Mucosa of rectum (tissue), 2 donors: ENCODE measurements around the gene DDR2.
"Not testable (repeated sequence)": the region's sequence is repeated elsewhere in the genome, so short reads cannot be mapped to it uniquely, and the experiment has no call there.

Experiments used
- H3K27ac ChIP-seq, 2 donors: one replicate each; pipeline ENCODE4 v1.7.0; 2013; ENCODE audit warnings: inconsistent platforms in 2 of 2, low read depth in 2 of 2, low read length in 2 of 2
- H3K27me3 ChIP-seq, 2 donors: one replicate each; pipeline ENCODE4 v1.7.0; 2013; ENCODE audit warnings: low read length in 2 of 2; ENCODE audit not compliant: control insufficient read depth in 2 of 2, insufficient read depth in 2 of 2
- H3K36me3 ChIP-seq, 2 donors: one replicate each; pipeline ENCODE4 v1.7.0; 2013; ENCODE audit warnings: low read length in 2 of 2; ENCODE audit not compliant: control insufficient read depth in 2 of 2, insufficient read depth in 2 of 2
- H3K4me1 ChIP-seq, 2 donors: one replicate each; pipeline ENCODE4 v1.7.0; 2013; ENCODE audit warnings: low read length in 2 of 2, mild to moderate bottlenecking in 1 of 2; ENCODE audit not compliant: control insufficient read depth in 2 of 2, insufficient read depth in 2 of 2
- H3K4me3 ChIP-seq, 2 donors: one replicate each; pipeline ENCODE4 v1.7.0; 2013; ENCODE audit warnings: low read length in 2 of 2
- H3K9ac ChIP-seq, 2 donors: one replicate each; pipeline ENCODE4 v1.7.0; 2013; ENCODE audit warnings: low read length in 2 of 2, low read depth in 1 of 2, mild to moderate bottlenecking in 1 of 2
- H3K9me3 ChIP-seq, 2 donors: one replicate each; pipeline ENCODE4 v1.7.0; 2013; ENCODE audit warnings: low read length in 2 of 2; ENCODE audit not compliant: control insufficient read depth in 2 of 2
- donor health status: healthy.
- donor health status: Normal muscosa, but diverticular disease.

The DDR2 gene

DNA sequence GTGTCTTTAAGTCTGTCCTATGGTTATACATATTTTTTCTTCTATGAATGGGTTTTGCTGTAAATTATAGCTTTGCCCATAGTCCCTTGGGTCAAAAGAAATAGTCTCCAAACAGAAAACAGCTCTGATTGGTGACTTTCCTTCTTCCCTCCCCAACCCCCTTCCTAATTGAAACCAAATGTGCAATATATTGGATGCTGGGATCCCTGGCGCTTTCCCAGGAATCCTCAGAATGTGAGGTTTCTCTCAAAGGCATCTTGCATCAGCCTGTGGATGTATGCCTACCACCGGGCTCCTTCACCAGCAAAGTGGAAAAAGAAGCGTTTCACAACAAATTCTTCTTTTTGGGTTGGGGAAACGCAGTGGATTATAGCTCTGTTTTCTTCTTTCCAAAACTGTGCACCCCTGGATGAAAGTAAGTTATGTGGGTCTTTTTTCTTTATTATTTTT, at the start of gene DDR2:
Gene DDR2, plus strand, starts transcription at position 248 of the 450 bp plus-strand sequence. CDS start 86,600 bp downstream, outside the sequence.
- Histone ChIP-seq H3K9me3 (no peaks in the 10 kb centered on the region), H3K4me3 (peak within 1 kb of the TSS; percentile 53 to 67), H3K9ac (peak within 1 kb of the TSS; percentile 23 to 29), H3K27me3 (no peaks in the 10 kb centered on the region), H3K27ac (peak within 1 kb of the TSS; percentile 64 to 76), H3K36me3 (no peaks in the 10 kb centered on the region), H3K4me1 (no peaks in the 10 kb centered on the region)

DNA sequence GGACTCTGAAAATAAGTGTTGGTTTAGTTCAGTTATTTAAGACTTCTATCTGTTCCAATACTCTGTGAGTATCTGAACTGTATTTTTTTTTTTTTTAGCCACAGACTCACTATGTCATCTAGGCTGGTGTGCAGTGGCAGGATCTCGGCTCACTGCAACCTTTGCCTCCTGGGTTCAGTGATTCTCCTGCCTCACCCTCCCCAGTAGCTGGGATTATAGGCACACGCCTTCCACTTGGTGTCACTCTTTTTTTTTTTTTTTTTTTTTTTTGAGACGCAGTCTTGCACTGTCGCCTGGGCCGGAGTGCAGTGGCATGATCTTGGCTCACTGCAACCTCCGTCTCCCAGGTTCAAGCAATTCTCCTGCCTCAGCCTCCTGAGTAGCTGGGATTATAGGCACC, 49.4 kb upstream of the DDR2 start:
- H3K27me3 ChIP-seq, H3K9ac ChIP-seq, H3K4me1 ChIP-seq, H3K27ac ChIP-seq, H3K9me3 ChIP-seq, H3K4me3 ChIP-seq: not testable (repeated sequence)
- H3K36me3 ChIP-seq: peaks cover 29 to 49% of the 10 kb centered on the region in 2 donors

DNA sequence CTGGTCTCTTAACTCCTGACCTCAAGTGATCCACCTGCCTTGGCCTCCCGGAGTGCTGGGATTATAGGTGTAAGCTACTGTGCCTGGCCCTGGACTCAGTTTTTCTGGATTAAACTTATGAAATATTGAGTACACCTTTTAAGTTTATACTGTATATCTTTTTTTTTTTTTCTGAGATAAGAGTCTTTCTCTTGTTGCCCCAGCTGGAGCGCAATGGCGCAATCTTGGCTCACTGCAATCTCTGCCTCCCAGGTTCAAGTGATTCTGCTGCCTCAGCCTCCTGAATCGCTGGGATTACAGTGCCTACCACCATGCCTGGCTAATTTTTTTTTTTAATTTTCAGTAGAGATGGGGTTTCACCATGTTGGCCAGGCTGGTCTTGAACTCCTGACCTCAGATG, 47.2 kb upstream of the DDR2 start:
- not testable (repeated sequence) for H3K4me3 ChIP-seq, H3K27ac ChIP-seq, H3K9ac ChIP-seq, H3K27me3 ChIP-seq, H3K4me1 ChIP-seq, H3K9me3 ChIP-seq
- peaks cover 41 to 50% of the 10 kb centered on the region in 2 donors for H3K36me3 ChIP-seq

DNA sequence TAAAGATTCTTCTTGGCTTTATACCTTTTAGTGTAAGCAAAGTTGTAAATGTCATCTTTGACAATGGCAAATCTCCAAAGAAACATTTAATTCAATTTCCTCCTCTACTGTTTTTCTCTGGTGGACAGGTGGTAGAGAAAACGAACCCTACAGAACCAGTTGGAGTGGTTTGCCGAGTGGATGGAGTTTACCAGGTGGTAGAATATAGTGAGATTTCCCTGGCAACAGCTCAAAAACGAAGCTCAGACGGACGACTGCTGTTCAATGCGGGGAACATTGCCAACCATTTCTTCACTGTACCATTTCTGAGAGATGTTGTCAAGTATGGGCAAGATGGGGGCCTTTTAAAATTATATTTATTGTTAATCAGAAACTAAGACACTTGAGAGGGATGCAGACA, 44.9 kb upstream of the DDR2 start:
- no peak overlapping the region for H3K27ac ChIP-seq

DNA sequence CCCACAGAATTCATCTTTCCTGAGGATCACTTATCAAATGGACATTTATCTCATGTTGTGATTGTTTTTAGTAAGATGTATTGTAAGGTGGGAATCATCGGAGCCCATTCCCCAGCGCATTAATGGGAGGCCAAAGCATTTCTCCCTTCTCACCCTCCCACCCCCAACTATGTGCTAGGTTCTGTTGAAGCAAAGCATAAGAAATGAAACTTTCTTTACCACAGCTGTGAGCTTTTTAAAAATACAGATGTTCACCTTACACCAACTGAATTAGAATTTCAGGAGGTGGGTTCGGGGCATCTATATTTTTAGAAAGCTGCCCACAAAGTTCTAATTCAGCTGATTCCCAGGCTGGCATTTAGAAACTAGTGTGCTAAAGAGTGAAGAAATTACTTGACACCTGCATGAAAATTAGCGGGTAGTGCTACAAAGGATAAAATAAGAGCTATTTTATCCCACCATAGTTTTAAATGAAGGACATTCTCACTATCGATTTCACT, 44.5 kb upstream of the DDR2 start:
- Histone ChIP-seq H3K36me3 (peaks cover 43 to 46% of the 10 kb centered on the region in 2 donors), H3K4me1 (no peaks in the 10 kb centered on the region), H3K27me3 (no peaks in the 10 kb centered on the region), H3K9ac (no peak overlapping the region), H3K4me3 (no peak overlapping the region), H3K27ac (no peak overlapping the region), H3K9me3 (no peaks in the 10 kb centered on the region)

More for the DNA sequence above, 44.9 kb upstream of the DDR2 start:
- no peaks in the 10 kb centered on the region for H3K27me3 ChIP-seq
- no peak overlapping the region for H3K9ac ChIP-seq
- H3K36me3 ChIP-seq: peaks cover 41 to 42% of the 10 kb centered on the region in 2 donors
- H3K4me3 ChIP-seq: no peak overlapping the region
- H3K9me3 ChIP-seq: no peaks in the 10 kb centered on the region
- no peaks in the 10 kb centered on the region for H3K4me1 ChIP-seq

DNA sequence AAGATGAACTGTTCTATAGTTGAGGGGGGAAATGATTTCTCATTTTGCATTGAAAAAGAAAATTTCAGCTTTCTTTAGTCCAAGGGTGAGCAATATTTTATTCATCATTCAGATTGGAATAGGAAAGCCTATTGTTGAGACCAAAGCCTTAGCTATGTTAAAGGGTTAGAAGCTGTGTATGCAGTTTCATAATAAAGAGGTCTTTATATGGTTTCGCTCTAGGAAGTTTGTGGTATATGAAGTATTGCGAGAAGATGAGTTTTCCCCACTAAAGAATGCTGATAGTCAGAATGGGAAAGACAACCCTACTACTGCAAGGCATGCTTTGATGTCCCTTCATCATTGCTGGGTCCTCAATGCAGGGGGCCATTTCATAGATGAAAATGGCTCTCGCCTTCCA, 42.2 kb upstream of the DDR2 start:
- H3K27ac ChIP-seq: no peak overlapping the region
- no peaks in the 10 kb centered on the region for H3K27me3 ChIP-seq
- H3K4me3 ChIP-seq: no peak overlapping the region
- no peak overlapping the region for H3K9ac ChIP-seq
- H3K9me3 ChIP-seq: no peaks in the 10 kb centered on the region
- H3K4me1 ChIP-seq: no peaks in the 10 kb centered on the region
- peaks cover 42 to 55% of the 10 kb centered on the region in 2 donors for H3K36me3 ChIP-seq

DNA sequence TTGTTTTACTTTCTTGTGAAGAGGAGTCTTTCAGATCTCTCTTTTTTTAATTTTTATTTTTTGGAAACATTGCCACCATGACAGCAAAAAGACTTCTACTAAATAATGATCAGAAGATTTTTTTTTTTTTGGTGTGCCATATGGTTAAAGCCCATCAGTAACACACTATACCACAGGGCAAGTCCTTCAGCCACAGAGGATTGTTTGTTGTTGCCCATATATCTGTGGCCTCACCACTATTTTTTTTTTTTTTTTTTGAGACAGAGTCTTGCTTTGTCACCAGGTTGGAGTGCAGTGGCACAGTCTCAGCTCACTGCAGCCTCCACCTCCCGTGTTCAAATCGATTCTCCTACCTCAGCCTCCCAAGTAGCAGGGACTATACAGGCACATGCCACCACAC, 41.6 kb upstream of the DDR2 start:
- Histone ChIP-seq H3K27me3 (no peaks in the 10 kb centered on the region), H3K27ac (no peak overlapping the region), H3K4me1 (no peaks in the 10 kb centered on the region), H3K9me3 (no peaks in the 10 kb centered on the region), H3K36me3 (peaks cover 42 to 61% of the 10 kb centered on the region in 2 donors), H3K4me3 (no peak overlapping the region), H3K9ac (no peak overlapping the region)

DNA sequence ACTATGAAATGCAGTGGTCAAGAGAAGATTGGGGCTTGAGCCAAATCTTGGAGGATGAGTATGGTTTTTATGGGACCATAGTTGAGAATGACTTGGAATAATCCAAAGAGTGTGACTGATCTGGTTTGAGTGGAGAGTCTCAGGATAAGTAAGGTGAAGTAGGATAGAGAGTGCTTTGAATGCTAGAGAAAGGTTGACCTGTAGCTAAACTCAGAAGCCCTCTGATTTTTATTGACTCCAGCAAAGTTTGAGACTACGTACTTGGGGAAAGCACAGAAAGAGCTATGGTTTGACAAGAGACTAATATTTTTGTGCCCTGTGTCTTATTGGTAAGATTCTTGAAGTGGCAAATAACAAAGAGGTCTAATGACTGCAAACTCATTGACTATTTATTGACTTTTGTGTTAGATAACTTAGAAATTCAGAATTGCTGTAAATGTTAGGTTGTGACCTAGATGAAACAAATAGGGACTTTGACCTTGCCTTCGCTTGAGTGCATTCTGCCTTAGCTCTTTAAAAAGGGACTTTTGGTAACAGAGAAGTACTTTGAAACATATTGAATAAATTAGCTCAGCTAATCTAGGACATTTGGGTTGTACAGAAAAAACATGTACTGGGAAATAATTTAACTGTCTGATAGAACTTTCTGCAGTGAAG, 35.6 kb upstream of the DDR2 start:
- H3K9ac ChIP-seq: no peak overlapping the region
- H3K27ac ChIP-seq: no peak overlapping the region
- H3K4me3 ChIP-seq: no peak overlapping the region
- H3K9me3 ChIP-seq: no peaks in the 10 kb centered on the region
- no peaks in the 10 kb centered on the region for H3K4me1 ChIP-seq
- peaks cover 43 to 52% of the 10 kb centered on the region in 2 donors for H3K36me3 ChIP-seq
- H3K27me3 ChIP-seq: no peaks in the 10 kb centered on the region

DNA sequence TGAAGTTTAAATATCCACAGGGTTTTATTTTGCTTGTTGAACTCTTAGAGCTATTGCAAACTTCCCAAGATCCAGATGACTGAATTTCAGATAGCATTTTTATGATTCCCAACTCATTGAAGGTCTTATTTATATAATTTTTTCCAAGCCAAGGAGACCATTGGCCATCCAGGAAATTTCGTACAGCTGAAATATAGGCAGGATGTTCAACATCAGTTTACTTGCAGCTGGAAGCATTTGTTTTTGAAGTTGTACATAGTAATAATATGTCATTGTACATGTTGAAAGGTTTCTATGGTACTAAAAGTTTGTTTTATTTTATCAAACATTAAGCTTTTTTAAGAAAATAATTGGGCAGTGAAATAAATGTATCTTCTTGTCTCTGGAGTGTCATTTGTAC, 32.8 kb upstream of the DDR2 start:
- H3K36me3 ChIP-seq: peaks cover 36 to 45% of the 10 kb centered on the region in 2 donors
- no peak overlapping the region for H3K27ac ChIP-seq
- H3K9ac ChIP-seq: no peak overlapping the region
- no peak overlapping the region for H3K4me3 ChIP-seq
- no peaks in the 10 kb centered on the region for H3K27me3 ChIP-seq
- H3K9me3 ChIP-seq: no peaks in the 10 kb centered on the region
- H3K4me1 ChIP-seq: no peaks in the 10 kb centered on the region

DNA sequence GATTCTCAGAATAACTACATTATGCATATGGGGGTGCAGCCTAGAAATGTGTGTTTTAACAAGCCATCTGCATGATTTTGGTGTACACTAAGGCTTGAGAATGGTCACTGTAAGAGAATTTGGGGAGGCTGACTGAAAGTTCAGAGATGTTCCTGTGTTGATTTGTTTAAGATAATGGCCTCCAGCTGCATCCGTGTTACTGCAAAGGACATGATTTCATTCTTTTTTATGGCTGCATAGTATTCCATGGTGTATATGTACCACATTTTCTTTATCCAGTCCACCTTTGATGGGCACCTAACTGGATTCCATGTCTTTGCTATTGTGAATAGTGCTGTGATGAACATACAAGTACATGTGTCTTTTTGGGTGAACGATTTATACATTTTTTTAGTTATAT, 29.1 kb upstream of the DDR2 start:
- H3K27ac ChIP-seq, H3K4me1 ChIP-seq: not testable (repeated sequence)
- H3K36me3 ChIP-seq: peaks cover 28 to 32% of the 10 kb centered on the region in 2 donors

More for the DNA sequence above, 29.1 kb upstream of the DDR2 start:
- H3K27me3 ChIP-seq, H3K4me3 ChIP-seq, H3K9me3 ChIP-seq, H3K9ac ChIP-seq: not testable (repeated sequence)
